ENCODE measurements around the gene NPM1. TPM values are rescaled to one million over a fixed set of nuclear protein-coding genes. Genes with fewer than 3 reads are reported as not detected.

The NPM1 gene
- total RNA-seq, 3 donors from 2014 or later = 404 to 623 (median 596) TPM

GRCh38 chr5:171434874-171435273, 47.2 kb downstream of the NPM1 start:
- ATAC-seq (no peak), DNase-seq (peak in 1 of 3 donors; percentile 19)
- H3K4me3 ChIP-seq = no peak overlapping the region
- H3K4me1 ChIP-seq (ENCODE audit: low read depth) = no peaks in the 10 kb centered on the region
- H3K36me3 ChIP-seq (ENCODE audit: low read depth) = no peaks in the 10 kb centered on the region
- TF ChIP-seq CTCF (IDR thresholded peaks at IDR 0.05) = no peak
- intact Hi-C loops (cut with DNase I, micrococcal nuclease) = no loop called here
- no peaks in the 10 kb centered on the region for H3K9me3 ChIP-seq

- H3K4me1 ChIP-seq (ENCODE audit: low read depth) = no peaks in the 10 kb centered on the region
- no peak overlapping the region for H3K4me3 ChIP-seq
- DNase-seq (peak in 1 of 3 donors; percentile 34), ATAC-seq (no peak)
- intact Hi-C loops (cut with DNase I, micrococcal nuclease) = no loop called here
- no peak for TF ChIP-seq CTCF (IDR thresholded peaks at IDR 0.05)
- H3K9me3 ChIP-seq = no peaks in the 10 kb centered on the region
- no peaks in the 10 kb centered on the region for H3K36me3 ChIP-seq (ENCODE audit: low read depth)
These were observed 48.3 kb downstream of the NPM1 start for GRCh38 chr5:171435908-171436307.

- no peak for ATAC-seq
- TF ChIP-seq CTCF (IDR thresholded peaks at IDR 0.05) = no peak
- Histone ChIP-seq H3K36me3 (ENCODE audit: low read depth) (no peaks in the 10 kb centered on the region), H3K9me3 (no peaks in the 10 kb centered on the region), H3K4me1 (ENCODE audit: low read depth) (no peaks in the 10 kb centered on the region), H3K4me3 (no peak overlapping the region)
- DNase-seq = no peak
- intact Hi-C loops (cut with DNase I, micrococcal nuclease) = no loop called here
These were observed 49.2 kb downstream of the NPM1 start for GRCh38 chr5:171436804-171437285.

- Histone ChIP-seq H3K4me3 (no peak overlapping the region), H3K4me1 (ENCODE audit: low read depth) (no peaks in the 10 kb centered on the region), H3K36me3 (ENCODE audit: low read depth) (no peaks in the 10 kb centered on the region), H3K9me3 (no peaks in the 10 kb centered on the region)
- TF ChIP-seq CTCF (IDR thresholded peaks at IDR 0.05) = no peak
- intact Hi-C loops (cut with DNase I, micrococcal nuclease) = no loop called here
- DNase-seq = no peak
- no peak for ATAC-seq
These were observed 49.7 kb downstream of the NPM1 start for GRCh38 chr5:171437286-171437821.

GRCh38 chr5:171438738-171439137, 51.1 kb downstream of the NPM1 start:
- ATAC-seq (no peak), DNase-seq (no peak)
- Histone ChIP-seq H3K4me3 (no peak overlapping the region), H3K9me3 (no peaks in the 10 kb centered on the region), H3K36me3 (ENCODE audit: low read depth) (no peaks in the 10 kb centered on the region), H3K4me1 (ENCODE audit: low read depth) (no peaks in the 10 kb centered on the region)
- TF ChIP-seq CTCF (IDR thresholded peaks at IDR 0.05) = no peak
- intact Hi-C loops (cut with DNase I, micrococcal nuclease) = no loop called here

Measured in mucosa of descending colon (tissue), 3 donors.